HG02973 (cell line): ENCODE data around the gene CPB2.

Source experiments
- ATAC-seq: cut with Tn5 transposase; IDR thresholded peaks from one replicate; pipeline ENCODE4 v1.9.1; 2021; ENCODE audit warnings: moderate library complexity; ENCODE audit not compliant: unreplicated experiment

The CPB2 gene

GRCh38 chr13:46053162-46054012, 51.4 kb downstream of the CPB2 start:
- no peak for ATAC-seq

- ATAC-seq, result peak; percentile 98
These were observed 52.3 kb downstream of the CPB2 start, which contains the start of gene ZC3H13 for GRCh38 chr13:46052319-46053161. TSS of gene ZC3H13 (minus strand) at chr13:46052746. CDS start at chr13:46045507, 7,239 bp downstream.

DNA sequence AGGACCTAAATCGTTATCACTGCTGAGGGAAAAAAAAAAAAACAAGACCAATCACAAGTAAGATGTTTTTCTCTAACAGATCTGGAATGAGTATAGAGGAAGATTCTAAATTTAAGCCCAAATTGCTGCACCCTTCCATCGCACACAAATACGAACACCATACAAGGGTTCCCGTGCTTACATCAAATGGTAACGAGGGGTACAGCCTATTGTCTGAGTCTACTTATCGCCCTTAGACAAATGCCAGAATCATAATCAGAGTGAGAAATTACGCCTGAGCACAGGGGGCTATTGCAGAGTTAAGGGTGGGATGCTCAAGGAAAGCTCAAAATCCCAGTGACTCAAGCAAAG, 52.9 kb downstream of the CPB2 start:
- ATAC-seq, result peak; percentile 3

DNA sequence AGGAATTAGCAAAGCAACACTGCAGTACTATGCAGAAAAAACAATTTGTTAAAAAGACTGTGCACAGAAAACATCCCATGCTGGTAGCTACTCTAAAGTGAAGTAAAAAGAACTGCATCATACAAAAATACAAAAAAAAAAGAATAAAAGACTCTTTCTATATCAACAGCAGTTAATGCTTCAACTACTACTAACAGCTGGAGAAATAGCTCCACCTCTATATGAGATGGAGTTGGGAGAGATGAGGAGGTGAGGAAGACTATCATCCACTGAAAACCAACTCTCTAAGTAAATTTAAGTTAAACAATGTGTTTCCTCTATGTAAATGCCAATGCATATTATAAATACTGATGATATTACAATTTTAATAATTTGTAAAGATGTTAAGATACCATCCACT, 54.1 kb downstream of the CPB2 start:
- no peak for ATAC-seq

- ATAC-seq, result no peak
These were observed 59.4 kb downstream of the CPB2 start for GRCh38 chr13:46045424-46045823.

DNA sequence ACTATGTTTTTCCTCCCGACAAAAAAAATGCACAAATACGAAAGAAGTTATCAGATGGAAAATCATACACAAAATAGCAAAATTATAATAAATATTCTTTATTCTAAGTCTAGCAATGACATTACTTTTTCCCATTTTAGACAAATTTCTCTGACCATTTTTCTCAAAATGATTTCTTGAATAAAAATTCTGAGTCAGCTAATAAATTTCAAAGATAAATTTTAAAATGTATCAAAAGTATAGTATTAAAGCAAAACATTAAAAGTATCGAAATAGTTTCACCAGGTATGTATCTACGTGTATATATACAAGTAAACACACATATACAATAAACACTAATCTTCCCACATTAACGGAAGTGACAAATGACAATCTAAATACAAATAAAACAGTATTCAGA, 61.2 kb downstream of the CPB2 start:
- ATAC-seq, result no peak

DNA sequence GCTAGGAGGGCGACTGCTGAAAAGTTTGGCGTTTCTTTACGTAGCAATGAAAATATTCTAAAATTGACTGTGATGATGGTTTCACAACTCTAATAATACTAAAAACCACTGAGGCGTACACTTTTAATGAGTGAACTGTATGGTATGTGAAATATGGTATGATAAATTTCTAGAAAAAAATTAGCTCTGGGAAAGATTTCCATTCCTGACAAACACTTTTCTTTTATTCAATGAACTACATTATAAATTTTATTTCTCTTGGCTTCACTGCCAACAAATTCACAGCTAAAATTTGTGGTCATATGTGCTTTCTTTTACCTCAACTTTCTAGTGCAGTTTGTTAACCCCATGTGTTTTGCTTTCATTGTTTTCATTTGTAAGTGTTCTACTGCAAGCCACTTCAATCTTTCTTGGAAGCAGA, 63.4 kb downstream of the CPB2 start:
- ATAC-seq, result no peak

DNA sequence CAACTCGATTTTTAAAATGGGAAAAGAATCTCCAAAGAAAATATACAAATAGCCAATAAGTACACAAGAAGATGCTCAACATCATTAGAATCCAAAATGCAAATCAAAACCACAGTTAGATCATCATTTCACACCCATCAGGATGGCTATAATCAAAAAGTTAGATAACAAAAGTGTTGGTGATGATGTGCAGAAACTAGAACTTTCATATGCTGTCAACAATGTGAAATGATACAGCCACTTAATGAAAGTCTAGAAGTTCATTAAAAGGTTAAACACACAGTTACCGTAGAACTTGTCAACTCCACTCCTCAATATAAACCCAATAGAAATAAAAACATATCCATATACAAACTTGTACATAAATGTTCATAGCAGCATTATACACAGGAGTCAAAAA, 64.1 kb downstream of the CPB2 start:
- ATAC-seq, result no peak

DNA sequence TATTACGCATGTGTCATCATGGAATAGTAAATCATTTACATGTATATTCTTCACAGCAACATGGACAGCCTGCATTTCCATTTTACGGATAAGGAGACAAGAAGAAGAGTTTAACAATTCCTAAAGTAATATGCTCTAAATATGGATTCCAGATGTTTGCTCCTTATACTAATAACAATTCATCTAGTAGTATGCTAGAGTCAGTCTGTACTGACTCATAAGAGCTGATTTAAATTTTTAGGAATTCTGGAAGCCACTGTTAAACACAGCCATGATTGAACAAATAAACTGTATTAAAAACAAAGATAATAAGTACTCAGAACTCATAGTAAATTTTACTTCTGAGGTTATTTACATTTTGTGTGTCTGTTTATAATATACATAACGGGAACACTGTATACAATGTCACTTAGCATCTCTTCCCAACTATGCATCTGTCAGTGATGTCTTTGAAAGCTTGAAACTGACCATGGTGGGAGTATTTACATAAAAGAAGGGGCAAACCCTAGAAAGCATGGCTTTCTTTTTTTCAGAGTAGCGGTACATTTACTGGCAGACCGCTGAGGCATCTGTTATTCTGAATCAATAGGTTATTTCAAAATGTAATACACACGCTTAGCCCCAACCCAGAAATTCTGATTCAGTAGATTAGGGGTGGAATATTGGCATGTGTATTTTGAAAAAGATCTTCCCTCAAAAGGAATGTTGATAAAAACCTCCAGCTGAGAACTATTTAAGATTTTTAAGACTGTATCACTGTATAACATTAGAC, 65.2 kb downstream of the CPB2 start:
- no peak for ATAC-seq

- no peak for ATAC-seq
These were observed 66.5 kb downstream of the CPB2 start for GRCh38 chr13:46038296-46038695.

GRCh38 chr13:46035066-46035465, 69.8 kb downstream of the CPB2 start:
- no peak for ATAC-seq

- ATAC-seq, result no peak
These were observed 72.5 kb downstream of the CPB2 start for GRCh38 chr13:46032341-46032740.

GRCh38 chr13:46031581-46032263, 73.1 kb downstream of the CPB2 start:
- no peak for ATAC-seq

DNA sequence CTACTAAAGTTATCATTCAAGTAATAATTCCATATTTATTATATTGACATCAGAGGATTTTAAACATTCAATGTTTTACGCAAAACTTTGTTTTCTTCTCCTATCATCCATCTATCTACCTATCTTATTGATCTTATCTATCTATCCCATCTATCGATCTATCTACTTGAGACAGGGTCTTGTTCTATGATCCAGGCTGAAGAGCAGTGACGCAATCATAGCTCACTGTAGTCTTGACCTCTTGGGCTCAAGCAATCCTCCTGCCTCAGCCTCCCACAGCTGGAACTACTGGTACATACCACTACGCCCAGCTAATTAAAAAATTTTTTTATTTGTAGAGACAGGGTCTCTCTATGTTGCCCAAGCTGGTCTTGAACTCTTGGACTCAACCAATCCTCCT, 79.7 kb downstream of the CPB2 start:
- ATAC-seq, result no peak

GRCh38 chr13:46022481-46022880, 82.4 kb downstream of the CPB2 start:
- ATAC-seq, result no peak

GRCh38 chr13:46016216-46016615, 88.6 kb downstream of the CPB2 start:
- no peak for ATAC-seq

DNA sequence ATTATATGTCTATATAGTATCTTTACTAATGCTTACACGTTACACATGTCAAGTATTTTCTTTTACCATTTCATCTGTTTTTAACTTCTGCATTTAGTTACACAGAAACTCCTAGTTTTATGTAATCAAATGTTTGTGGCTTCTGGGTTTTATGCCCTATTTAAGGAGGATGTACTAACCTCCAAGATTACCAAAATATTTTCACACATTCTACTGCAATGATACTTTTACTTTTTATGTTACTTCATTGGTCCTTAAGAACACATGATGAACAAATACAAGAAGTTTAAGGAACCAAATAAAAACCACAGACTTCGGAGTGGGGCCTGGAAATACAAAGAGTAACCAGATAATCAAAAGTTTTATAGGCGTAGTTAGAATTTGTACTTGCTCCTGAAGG, 89.5 kb downstream of the CPB2 start:
- no peak for ATAC-seq

- no peak for ATAC-seq
These were observed 92.4 kb downstream of the CPB2 start for GRCh38 chr13:46012404-46012803.

- no peak for ATAC-seq
These were observed 94.7 kb downstream of the CPB2 start for GRCh38 chr13:46010148-46010547.

DNA sequence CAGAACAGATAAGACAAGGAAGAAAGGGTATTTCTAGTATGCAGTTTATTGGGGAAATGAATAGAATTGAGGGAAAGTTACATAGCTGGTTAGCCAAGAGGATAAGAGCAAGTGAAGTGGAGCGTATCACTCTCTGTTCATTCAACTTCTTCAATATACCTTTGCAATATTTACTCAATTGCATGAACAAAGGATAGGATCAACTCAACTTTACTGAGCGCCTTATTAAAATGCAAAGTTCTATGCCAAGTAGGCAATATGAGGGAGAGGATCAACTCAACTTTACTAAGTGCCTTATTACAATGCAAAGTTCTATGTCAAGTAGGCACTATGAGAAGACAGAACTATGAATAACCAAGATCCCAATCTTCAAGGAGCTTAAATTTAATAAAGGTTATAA, 96.2 kb downstream of the CPB2 start:
- ATAC-seq, result no peak
